ENCODE measurements around the gene TMEM33.

Gene TMEM33

GRCh38 chr4:42008011-42008786, 73.0 kb downstream of the TMEM33 start:
- no peak for DNase-seq
